ENCODE measurements around the gene YPEL2.

The YPEL2 gene

GRCh38 chr17:59417452-59417851 lies 86.0 kb downstream of the YPEL2 start:
- H4K20me1 ChIP-seq (ENCODE audit: insufficient read depth, low read length, poor library complexity, severe bottlenecking): no peaks in the 10 kb centered on the region
- H3K79me2 ChIP-seq (ENCODE audit: insufficient read depth, low read length): no peaks in the 10 kb centered on the region
- H3K27me3 ChIP-seq (ENCODE audit: insufficient read depth, low read length, poor library complexity, severe bottlenecking): no peaks in the 10 kb centered on the region
- no peaks in the 10 kb centered on the region for H3K9me2 ChIP-seq (replicated peaks; ENCODE audit: low read depth, low read length)
- H3K36me3 ChIP-seq (ENCODE audit: insufficient read depth, low read length): no peaks in the 10 kb centered on the region
- H2AFZ ChIP-seq (ENCODE audit: low read length): no peak overlapping the region
- no peak overlapping the region for H3K4me2 ChIP-seq (ENCODE audit: low read depth, low read length, poor library complexity, severe bottlenecking)
- TF ChIP-seq EZH2phosphoT487 (IDR thresholded peaks at IDR 0.05; ENCODE audit: borderline replicate concordance): no peak
- TF ChIP-seq CTCF (conservative IDR thresholded peaks at IDR 0.05; ENCODE audit: low read length): no peak
- no peak overlapping the region for H3K4me3 ChIP-seq (ENCODE audit: low read length, poor library complexity, severe bottlenecking)
- no peaks in the 10 kb centered on the region for H3K9me3 ChIP-seq (ENCODE audit: insufficient read depth, low read depth, low read length)
- H3K4me1 ChIP-seq (ENCODE audit: insufficient read depth, low read length, poor library complexity, severe bottlenecking): no peaks in the 10 kb centered on the region
- H3K9ac ChIP-seq (ENCODE audit: low read depth, low read length, poor library complexity, severe bottlenecking): no peak overlapping the region
- no peaks in the 10 kb centered on the region for H3F3A ChIP-seq (ENCODE audit: low read depth)

- TF ChIP-seq EZH2phosphoT487 (IDR thresholded peaks at IDR 0.05; ENCODE audit: borderline replicate concordance) (no peak), CTCF (conservative IDR thresholded peaks at IDR 0.05; ENCODE audit: low read length) (no peak)
- H2AFZ ChIP-seq (ENCODE audit: low read length): no peak overlapping the region
Measured at GRCh38 chr17:59418732-59419166, 87.3 kb downstream of the YPEL2 start.

GRCh38 chr17:59420901-59421300 lies 89.4 kb downstream of the YPEL2 start:
- Histone ChIP-seq H3K9me2 (replicated peaks; ENCODE audit: low read depth, low read length) (no peaks in the 10 kb centered on the region), H3K4me2 (ENCODE audit: low read depth, low read length, poor library complexity, severe bottlenecking) (no peak overlapping the region), H4K20me1 (ENCODE audit: insufficient read depth, low read length, poor library complexity, severe bottlenecking) (no peaks in the 10 kb centered on the region), H3K9ac (ENCODE audit: low read depth, low read length, poor library complexity, severe bottlenecking) (no peak overlapping the region), H2AFZ (ENCODE audit: low read length) (no peak overlapping the region), H3K4me1 (ENCODE audit: insufficient read depth, low read length, poor library complexity, severe bottlenecking) (no peaks in the 10 kb centered on the region), H3K36me3 (ENCODE audit: insufficient read depth, low read length) (no peaks in the 10 kb centered on the region), H3K9me3 (ENCODE audit: insufficient read depth, low read depth, low read length) (no peaks in the 10 kb centered on the region), H3K79me2 (ENCODE audit: insufficient read depth, low read length) (no peaks in the 10 kb centered on the region), H3F3A (ENCODE audit: low read depth) (no peaks in the 10 kb centered on the region), H3K27me3 (ENCODE audit: insufficient read depth, low read length, poor library complexity, severe bottlenecking) (no peaks in the 10 kb centered on the region), H3K4me3 (ENCODE audit: low read length, poor library complexity, severe bottlenecking) (no peak overlapping the region)
- TF ChIP-seq EZH2phosphoT487 (IDR thresholded peaks at IDR 0.05; ENCODE audit: borderline replicate concordance) (no peak), CTCF (conservative IDR thresholded peaks at IDR 0.05; ENCODE audit: low read length) (no peak)

More at GRCh38 chr17:59418732-59419166, 87.3 kb downstream of the YPEL2 start:
- H3K4me3 ChIP-seq (ENCODE audit: low read length, poor library complexity, severe bottlenecking): no peak overlapping the region
- H3K79me2 ChIP-seq (ENCODE audit: insufficient read depth, low read length): no peaks in the 10 kb centered on the region
- H3K9me3 ChIP-seq (ENCODE audit: insufficient read depth, low read depth, low read length): no peaks in the 10 kb centered on the region
- no peaks in the 10 kb centered on the region for H3F3A ChIP-seq (ENCODE audit: low read depth)
- no peak overlapping the region for H3K4me2 ChIP-seq (ENCODE audit: low read depth, low read length, poor library complexity, severe bottlenecking)
- no peaks in the 10 kb centered on the region for H3K9me2 ChIP-seq (replicated peaks; ENCODE audit: low read depth, low read length)
- no peaks in the 10 kb centered on the region for H4K20me1 ChIP-seq (ENCODE audit: insufficient read depth, low read length, poor library complexity, severe bottlenecking)
- no peak overlapping the region for H3K9ac ChIP-seq (ENCODE audit: low read depth, low read length, poor library complexity, severe bottlenecking)
- no peaks in the 10 kb centered on the region for H3K4me1 ChIP-seq (ENCODE audit: insufficient read depth, low read length, poor library complexity, severe bottlenecking)
- no peaks in the 10 kb centered on the region for H3K27me3 ChIP-seq (ENCODE audit: insufficient read depth, low read length, poor library complexity, severe bottlenecking)
- no peaks in the 10 kb centered on the region for H3K36me3 ChIP-seq (ENCODE audit: insufficient read depth, low read length)
